Activated naive CD4-positive, alpha-beta T cell treated with anti-CD3 and anti-CD28 coated beads, Interleukin-2, amount 10 ng/mL, durations not matched to agents 7 days and 5 days (primary cell): ENCODE data around the gene DACT2.
"Not testable (repeated sequence)": the region's sequence is repeated elsewhere in the genome, so short reads cannot be mapped to it uniquely, and the experiment has no call there.

Experiments
- CTCF ChIA-PET: fragments of 350-600 bp; sonication (Branson Sonifier 250); formaldehyde crosslinking; loops from one replicate; lab custom pipeline; 2021; ENCODE audit warnings: antibody characterized with exemption; lab: Charles Lee
- DNase-seq: peaks from one replicate; pipeline ENCODE4 v3.0.0-alpha.2; 2020
- H3K27ac Mint-ChIP-seq: one replicate; pipeline ENCODE4 v1.8.0; 2021; ENCODE audit warnings: mild to moderate bottlenecking, moderate library complexity, mixed read lengths
- H3K27me3 Mint-ChIP-seq: one replicate; pipeline ENCODE4 v1.8.0; 2021; ENCODE audit warnings: mild to moderate bottlenecking, mixed read lengths
- H3K36me3 Mint-ChIP-seq: one replicate; pipeline ENCODE4 v1.8.0; 2021; ENCODE audit warnings: mixed read lengths
- H3K4me1 Mint-ChIP-seq: one replicate; pipeline ENCODE4 v1.8.0; 2021; ENCODE audit warnings: mixed read lengths
- H3K4me3 Mint-ChIP-seq: one replicate; pipeline ENCODE4 v1.8.0; 2021; ENCODE audit warnings: mild to moderate bottlenecking, moderate library complexity, mixed read lengths
- H3K9me3 Mint-ChIP-seq: one replicate; pipeline ENCODE4 v1.8.0; 2021; ENCODE audit warnings: mixed read lengths

DACT2 gene

DNA sequence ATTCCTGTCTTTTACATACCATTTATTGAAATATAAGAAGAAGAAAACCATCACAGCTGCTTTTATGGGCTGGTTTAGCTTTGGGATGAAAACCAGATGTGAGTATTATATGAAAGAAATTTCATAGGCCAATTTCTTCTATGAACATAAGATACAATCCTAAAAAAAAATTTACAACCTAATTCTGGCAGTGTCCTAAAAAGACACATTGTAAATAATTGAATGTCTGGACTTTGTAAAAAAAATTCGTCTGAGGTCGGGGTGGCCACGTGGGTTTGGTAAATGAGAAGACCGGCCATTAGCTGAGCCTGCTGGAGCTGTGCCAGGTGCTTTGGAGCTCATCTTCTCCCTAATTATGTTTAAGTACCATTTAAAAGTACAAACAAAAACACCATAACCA, 26.8 kb downstream of the DACT2 start:
- H3K27ac Mint-ChIP-seq: no peak overlapping the region
- no peaks in the 10 kb centered on the region for H3K4me1 Mint-ChIP-seq
- DNase-seq: no peak
- H3K4me3 Mint-ChIP-seq: no peak overlapping the region
- H3K9me3 Mint-ChIP-seq: peaks cover 3% of the 10 kb centered on the region
- no peaks in the 10 kb centered on the region for H3K36me3 Mint-ChIP-seq
- CTCF ChIA-PET: no interaction called here
- peaks cover 13% of the 10 kb centered on the region for H3K27me3 Mint-ChIP-seq

DNA sequence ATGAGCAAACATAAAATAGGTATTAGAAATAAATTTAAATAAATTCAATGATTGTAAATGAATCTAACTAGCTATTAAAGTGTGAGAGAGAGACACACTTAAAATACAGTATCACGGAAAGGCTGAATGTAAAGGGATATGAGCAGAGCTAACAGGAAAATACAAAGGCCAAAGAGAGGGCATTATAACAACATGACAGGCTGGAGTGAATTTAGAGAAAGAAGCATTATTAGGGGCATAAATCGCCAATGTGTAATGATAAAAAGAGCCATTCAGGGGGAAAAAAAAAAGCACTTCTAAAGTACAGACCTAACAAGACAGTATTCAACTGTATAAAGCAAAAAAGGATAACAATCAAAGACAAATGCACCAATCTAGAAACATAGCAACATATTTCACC, 28.1 kb downstream of the DACT2 start:
- Mint-ChIP-seq H3K4me1 (no peaks in the 10 kb centered on the region), H3K27ac (no peak overlapping the region), H3K9me3 (peaks cover 3% of the 10 kb centered on the region), H3K27me3 (peaks cover 13% of the 10 kb centered on the region), H3K36me3 (no peaks in the 10 kb centered on the region), H3K4me3 (no peak overlapping the region)
- DNase-seq: no peak
- CTCF ChIA-PET: no interaction called here

DNA sequence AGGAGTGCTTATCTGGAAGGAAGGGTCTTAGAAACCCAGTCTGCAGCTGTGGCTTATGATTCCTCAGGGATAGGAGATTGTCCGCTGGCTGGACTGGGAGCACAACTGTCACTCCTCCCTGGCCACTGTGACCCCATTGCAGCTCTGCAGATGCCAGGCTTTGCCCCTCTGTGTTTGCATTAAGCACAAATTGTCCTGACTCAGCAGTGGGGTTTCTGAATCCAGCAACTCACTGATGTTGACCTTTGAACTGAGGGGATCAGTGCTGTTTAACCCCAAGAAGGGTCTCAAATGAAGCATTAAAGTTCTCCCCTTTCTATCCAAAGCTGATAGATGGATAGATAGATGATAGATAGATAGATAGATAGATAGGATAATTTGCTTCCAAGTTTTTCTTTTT, 29.5 kb downstream of the DACT2 start:
- Mint-ChIP-seq H3K9me3 (peaks cover 3% of the 10 kb centered on the region), H3K4me1 (no peaks in the 10 kb centered on the region), H3K27me3 (peaks cover 5% of the 10 kb centered on the region), H3K36me3 (no peaks in the 10 kb centered on the region), H3K4me3 (no peak overlapping the region), H3K27ac (no peak overlapping the region)
- CTCF ChIA-PET: no interaction called here
- DNase-seq: no peak

DNA sequence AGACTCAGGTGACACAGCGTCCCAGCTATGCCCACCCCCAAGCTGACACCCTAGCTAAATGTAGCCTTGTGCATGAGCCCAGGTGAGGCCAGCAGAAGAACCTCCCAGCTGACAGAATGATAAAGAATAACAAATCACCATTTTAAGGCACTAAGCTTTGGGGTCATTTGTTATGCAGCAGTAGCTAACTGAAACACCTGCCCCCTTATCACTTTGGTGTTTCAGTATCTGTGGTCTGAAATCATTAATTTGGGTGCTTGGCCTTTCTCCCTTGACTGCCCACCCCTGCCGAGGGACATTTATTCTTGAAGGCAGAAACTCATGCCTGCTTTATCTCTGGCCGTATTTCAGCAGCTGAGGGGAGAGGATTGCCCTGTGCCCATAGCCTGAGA, 30.0 kb downstream of the DACT2 start:
- CTCF ChIA-PET: no interaction called here
- Mint-ChIP-seq H3K4me3 (no peak overlapping the region), H3K36me3 (no peaks in the 10 kb centered on the region)

DNA sequence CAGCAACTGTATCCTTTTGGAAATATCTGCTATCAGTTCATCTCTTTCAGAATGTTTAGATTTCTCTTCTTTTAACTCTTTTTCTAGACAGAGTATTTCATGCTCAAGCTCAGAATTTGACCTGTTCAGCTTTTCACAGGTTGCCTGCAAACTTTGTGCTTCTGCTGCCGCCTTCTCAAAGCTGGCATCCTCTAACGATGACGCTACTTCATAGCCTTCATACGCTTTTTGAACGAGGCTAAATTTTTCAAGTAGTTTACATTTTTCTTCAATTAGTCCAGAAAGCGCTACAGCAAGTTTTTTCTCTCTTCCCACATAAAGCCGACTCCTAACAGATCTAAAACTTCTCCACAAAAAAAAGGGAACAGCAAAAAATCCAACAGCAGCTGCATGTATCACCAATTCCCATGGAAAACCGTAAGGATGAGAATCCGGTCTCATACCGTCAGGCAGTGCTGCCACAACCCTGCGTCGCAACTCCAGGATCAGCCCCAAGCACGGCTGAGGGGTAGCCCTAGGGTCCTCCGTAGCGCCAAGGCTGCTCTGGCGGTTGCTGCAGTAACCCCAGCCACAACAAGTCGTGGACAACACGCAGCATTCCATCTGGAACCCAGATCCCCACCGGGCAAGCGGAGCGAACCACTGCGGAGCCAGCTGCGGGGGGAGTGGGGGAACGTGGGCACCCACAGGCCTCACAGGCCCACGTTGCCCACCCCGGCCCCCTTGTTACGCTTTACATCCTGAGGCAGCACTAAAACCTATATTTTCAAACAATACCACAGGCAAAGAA, 30.6 kb downstream of the DACT2 start:
- peaks cover 6% of the 10 kb centered on the region for H3K9me3 Mint-ChIP-seq
- H3K4me3 Mint-ChIP-seq: no peak overlapping the region
- H3K27me3 Mint-ChIP-seq: peaks cover 5% of the 10 kb centered on the region
- H3K27ac Mint-ChIP-seq: no peak overlapping the region
- DNase-seq: no peak
- H3K36me3 Mint-ChIP-seq: no peaks in the 10 kb centered on the region
- CTCF ChIA-PET: interaction anchor here (1.3 kb wide), 1 partner anchor 81 kb away, joined by 3 read pairs; no protein-coding TSS in a partner anchor
- no peaks in the 10 kb centered on the region for H3K4me1 Mint-ChIP-seq

More for the DNA sequence above, 30.0 kb downstream of the DACT2 start:
- Mint-ChIP-seq H3K27me3 (peaks cover 5% of the 10 kb centered on the region), H3K27ac (no peak overlapping the region), H3K9me3 (peaks cover 5% of the 10 kb centered on the region), H3K4me1 (no peaks in the 10 kb centered on the region)
- DNase-seq: no peak

DNA sequence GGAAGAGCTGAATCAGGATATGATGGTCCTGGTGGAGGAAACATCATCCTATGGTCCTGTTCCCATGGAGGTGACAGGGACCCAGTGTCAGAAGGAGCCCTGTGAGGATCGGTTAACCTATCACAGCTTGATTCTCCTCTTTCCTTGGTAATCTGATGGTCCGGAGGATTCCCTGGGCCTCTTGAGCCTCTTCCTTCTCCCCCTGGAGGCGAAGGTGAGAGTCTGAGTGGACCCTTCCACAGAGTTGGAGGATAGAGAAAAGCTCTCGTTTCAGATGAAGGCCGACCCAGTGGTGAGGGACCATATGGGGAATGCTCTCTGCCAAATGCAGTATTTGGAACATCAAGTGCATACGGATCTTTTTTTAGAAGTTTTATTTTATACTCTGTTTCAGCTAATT, 32.1 kb downstream of the DACT2 start:
- not testable (repeated sequence) for H3K9me3 Mint-ChIP-seq, H3K27ac Mint-ChIP-seq, H3K4me3 Mint-ChIP-seq, H3K27me3 Mint-ChIP-seq, H3K36me3 Mint-ChIP-seq, H3K4me1 Mint-ChIP-seq, DNase-seq
- CTCF ChIA-PET: interaction anchor here (1.3 kb wide), 1 partner anchor 82 kb away, joined by 3 read pairs; no protein-coding TSS in a partner anchor

DNA sequence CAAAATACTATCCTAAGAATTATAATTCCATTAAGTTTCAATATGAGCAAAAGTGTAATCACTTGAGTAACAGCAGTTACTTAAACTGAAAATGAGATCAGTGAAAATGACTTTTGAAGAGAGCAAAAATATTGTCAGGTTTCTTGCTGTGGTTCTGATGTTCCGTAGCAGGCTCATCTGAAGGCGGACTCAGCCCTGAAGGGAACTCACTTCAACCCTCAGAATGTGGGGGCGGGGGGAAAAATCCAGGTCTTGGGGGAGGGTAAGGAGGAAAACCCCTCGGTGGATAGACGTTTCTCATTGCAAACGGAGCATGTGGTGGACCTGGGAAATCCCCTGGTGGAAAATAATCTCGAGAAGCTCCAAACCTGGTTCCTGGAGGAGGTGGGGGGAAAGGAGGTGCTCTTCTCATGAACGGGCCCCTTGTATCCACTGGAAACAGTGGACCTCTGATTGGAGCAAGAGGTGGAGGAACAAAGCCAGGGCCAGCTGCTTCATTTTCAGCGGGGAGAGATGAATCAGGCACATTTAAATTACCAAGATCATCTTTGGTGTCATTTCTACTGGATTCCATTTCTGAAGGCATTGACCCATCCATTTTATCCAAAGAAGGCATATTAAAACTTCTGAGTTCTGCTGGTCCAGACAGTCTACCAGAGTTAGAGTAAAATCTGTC, 32.7 kb downstream of the DACT2 start:
- H3K27me3 Mint-ChIP-seq, H3K27ac Mint-ChIP-seq, H3K9me3 Mint-ChIP-seq, H3K4me3 Mint-ChIP-seq, DNase-seq, H3K4me1 Mint-ChIP-seq, H3K36me3 Mint-ChIP-seq, CTCF ChIA-PET: not testable (repeated sequence)

DNA sequence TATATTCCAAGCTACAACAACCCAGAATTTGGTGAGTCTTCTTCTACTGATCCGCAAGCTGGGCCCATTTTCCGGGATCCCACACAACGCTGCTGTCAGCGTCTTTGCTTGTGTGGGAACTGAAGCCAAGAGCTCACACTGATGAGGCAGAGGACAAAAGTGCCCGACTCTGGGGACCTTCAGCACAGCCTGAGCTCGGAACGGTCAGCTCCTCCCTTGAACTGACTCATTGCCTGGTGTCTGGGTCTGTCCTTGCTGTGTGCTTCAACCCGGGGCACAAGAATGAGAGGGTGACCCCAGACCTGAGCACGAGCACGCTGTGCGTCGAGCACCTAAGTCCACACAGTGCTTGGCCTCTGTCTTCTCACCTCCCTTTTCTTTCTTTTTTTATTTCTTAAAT, 33.5 kb downstream of the DACT2 start:
- Mint-ChIP-seq H3K4me3 (no peak overlapping the region), H3K36me3 (no peaks in the 10 kb centered on the region), H3K27me3 (peaks cover under 1% of the 10 kb centered on the region), H3K9me3 (peaks cover 6% of the 10 kb centered on the region), H3K4me1 (no peaks in the 10 kb centered on the region), H3K27ac (no peak overlapping the region)
- CTCF ChIA-PET: no interaction called here
- no peak for DNase-seq

DNA sequence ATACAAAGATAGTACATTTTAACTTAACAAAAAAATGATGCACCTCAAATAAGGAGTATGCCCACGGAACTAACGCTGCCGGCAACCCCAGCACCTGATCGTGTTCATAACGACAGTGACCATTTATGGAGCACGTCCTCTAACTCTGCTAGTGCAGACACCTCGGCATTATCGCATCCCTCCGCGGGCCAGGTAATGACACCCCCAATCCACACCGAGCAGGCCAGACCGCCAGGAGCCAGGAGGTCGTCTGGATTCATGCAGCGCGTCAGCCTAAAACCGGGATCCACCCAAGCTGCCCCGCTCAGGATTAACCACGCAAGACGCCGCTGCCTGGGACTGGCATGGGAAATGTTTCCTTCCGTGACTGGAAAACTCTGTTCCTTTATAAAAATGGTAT, 34.1 kb downstream of the DACT2 start:
- H3K36me3 Mint-ChIP-seq: no peaks in the 10 kb centered on the region
- CTCF ChIA-PET: no interaction called here

DNA sequence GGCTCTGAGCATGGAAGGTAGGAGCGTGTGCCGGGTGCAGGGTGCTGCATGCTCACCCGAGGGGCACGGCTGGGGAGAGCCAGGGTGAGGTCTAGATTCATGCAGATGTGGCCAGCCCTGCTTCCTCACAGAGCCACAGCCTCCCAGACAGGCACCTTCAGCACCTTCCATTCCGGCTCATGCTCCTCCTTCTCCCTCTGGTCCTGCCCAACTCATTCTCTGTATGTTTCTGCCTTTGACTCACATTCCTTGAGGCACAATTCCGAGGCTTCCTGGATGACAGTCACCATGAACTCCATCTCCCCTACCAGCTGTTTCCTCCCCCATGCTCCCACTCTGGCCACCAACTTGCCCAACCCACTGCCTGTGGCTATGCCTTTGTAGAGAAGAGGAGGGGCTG, 35.4 kb downstream of the DACT2 start:
- Mint-ChIP-seq H3K27ac (no peak overlapping the region), H3K4me1 (no peaks in the 10 kb centered on the region), H3K9me3 (peaks cover 3% of the 10 kb centered on the region), H3K36me3 (no peaks in the 10 kb centered on the region), H3K4me3 (no peak overlapping the region), H3K27me3 (peaks cover 3% of the 10 kb centered on the region)
- no peak for DNase-seq
- CTCF ChIA-PET: no interaction called here

More for the DNA sequence above, 34.1 kb downstream of the DACT2 start:
- peaks cover 3% of the 10 kb centered on the region for H3K27me3 Mint-ChIP-seq
- H3K9me3 Mint-ChIP-seq: peaks cover 6% of the 10 kb centered on the region
- no peak overlapping the region for H3K4me3 Mint-ChIP-seq
- no peak overlapping the region for H3K27ac Mint-ChIP-seq
- no peak for DNase-seq
- no peaks in the 10 kb centered on the region for H3K4me1 Mint-ChIP-seq

DNA sequence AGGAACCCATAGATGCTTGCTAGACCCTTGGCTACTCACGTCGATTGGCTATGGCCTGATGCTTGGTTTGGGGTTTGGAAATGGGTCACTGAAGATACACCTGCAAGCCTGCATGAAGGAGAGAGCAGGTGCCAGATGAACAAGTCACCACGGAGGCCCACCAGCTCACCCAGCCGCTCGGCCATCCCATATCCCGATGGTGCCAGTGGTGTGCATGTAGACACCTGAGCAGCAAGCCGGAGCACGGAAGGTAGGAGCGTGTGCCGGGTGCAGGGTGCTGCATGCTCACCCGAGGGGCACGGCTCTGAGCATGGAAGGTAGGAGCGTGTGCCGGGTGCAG, 35.9 kb downstream of the DACT2 start:
- no peaks in the 10 kb centered on the region for H3K36me3 Mint-ChIP-seq
- peaks cover 3% of the 10 kb centered on the region for H3K9me3 Mint-ChIP-seq
- no peak for DNase-seq
- H3K4me1 Mint-ChIP-seq: no peaks in the 10 kb centered on the region
- peaks cover 3% of the 10 kb centered on the region for H3K27me3 Mint-ChIP-seq
- no peak overlapping the region for H3K27ac Mint-ChIP-seq
- no peak overlapping the region for H3K4me3 Mint-ChIP-seq
- CTCF ChIA-PET: no interaction called here

DNA sequence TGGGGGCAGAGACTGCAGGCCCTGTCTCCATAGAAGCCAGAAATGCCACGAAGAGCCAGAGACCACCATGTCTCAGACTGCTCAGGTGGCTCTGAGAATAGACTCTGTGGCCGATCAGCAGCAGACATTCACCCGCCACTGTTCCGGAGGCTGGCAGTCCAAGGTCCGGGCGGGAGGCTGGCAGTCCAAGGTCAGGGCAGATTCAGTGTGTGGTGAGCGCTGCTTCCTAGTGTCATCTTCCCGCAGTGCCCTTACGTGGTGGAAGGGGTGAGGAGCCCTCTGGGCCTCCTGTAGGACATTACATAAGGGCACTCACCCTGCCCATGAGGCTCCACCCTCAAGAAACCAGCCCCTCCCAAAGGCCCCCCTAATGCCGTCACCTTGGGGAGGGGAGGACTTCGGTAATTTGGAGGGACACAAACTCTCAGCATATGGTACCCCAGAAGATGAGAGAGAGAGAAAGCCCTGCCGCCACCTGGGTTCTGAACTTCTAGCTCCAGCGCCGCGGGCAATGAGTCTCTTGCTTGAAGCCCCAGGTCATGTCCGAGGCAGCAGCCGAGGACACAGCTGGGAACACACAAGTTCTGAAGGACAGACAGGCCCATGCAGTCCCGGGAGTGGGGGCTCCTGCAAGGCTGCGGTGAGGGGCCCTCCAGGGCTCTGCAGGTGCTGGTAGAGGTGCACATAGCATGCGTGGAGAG, 36.4 kb downstream of the DACT2 start:
- peaks cover 3% of the 10 kb centered on the region for H3K27me3 Mint-ChIP-seq
- CTCF ChIA-PET: no interaction called here
- DNase-seq: no peak
- no peaks in the 10 kb centered on the region for H3K4me1 Mint-ChIP-seq
- no peak overlapping the region for H3K4me3 Mint-ChIP-seq
- no peak overlapping the region for H3K27ac Mint-ChIP-seq
- peaks cover 3% of the 10 kb centered on the region for H3K9me3 Mint-ChIP-seq
- H3K36me3 Mint-ChIP-seq: no peaks in the 10 kb centered on the region

DNA sequence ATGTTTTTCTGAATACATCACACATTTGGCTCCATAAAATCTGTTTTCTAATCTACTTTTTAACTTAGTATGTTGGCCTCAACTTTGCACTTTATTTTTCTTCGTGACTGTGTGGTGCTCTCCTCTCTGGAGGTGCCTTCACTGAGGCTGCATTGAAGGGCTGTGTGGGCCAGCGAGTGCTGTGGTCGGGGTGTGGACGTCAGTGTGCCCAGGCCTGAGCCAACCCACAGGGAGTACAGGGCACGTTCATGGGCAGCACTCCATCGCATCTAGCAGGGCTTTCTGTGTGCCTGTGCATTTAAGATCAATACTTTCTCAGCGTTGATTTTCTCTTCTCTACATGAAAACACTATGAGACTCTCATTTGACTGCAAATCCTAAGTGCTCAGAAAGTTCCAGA, 37.8 kb downstream of the DACT2 start:
- CTCF ChIA-PET: no interaction called here
- Mint-ChIP-seq H3K36me3 (no peaks in the 10 kb centered on the region), H3K9me3 (peaks cover 3% of the 10 kb centered on the region), H3K4me3 (no peak overlapping the region), H3K27me3 (peaks cover 3% of the 10 kb centered on the region), H3K27ac (no peak overlapping the region), H3K4me1 (no peaks in the 10 kb centered on the region)
- no peak for DNase-seq

DNA sequence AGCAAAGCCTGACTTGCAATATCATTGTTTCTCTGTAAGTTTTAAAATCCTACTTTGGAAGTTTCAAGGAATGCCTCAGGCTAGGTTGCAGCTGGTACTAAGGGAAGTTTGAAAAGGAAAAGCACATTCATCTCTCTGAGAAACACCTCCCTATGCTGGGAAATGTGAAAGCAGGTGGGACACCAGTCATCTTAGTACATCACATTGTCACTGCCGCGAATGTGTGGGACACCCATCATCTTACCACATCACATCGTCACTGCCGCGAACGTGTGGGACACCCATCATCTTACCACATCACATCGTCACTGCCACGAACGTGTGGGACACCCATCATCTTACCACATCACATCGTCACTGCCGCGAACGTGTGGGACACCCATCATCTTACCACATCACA, 38.3 kb downstream of the DACT2 start:
- H3K27ac Mint-ChIP-seq, DNase-seq, H3K4me3 Mint-ChIP-seq, H3K9me3 Mint-ChIP-seq, CTCF ChIA-PET, H3K4me1 Mint-ChIP-seq, H3K27me3 Mint-ChIP-seq, H3K36me3 Mint-ChIP-seq: not testable (repeated sequence)

DNA sequence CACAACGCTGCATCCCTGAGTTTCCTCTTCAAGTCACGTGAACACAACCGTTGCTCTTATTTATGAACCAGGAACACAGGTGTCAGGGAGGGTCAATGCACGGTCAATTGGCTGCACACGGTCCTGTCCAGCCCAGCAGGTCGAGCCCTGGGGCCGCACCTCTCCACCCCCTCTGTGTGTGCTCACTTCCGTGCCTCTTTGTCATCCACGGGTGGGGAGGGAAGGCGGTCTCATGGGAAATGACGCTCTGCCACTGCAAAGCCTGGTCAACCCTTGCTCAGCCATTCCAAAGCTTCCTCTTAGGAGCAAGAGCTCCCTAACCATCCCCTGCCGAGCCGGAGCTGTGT, 38.7 kb downstream of the DACT2 start:
- Mint-ChIP-seq H3K27me3 (peaks cover 6% of the 10 kb centered on the region), H3K4me1 (no peaks in the 10 kb centered on the region), H3K36me3 (no peaks in the 10 kb centered on the region), H3K9me3 (peaks cover 3% of the 10 kb centered on the region), H3K27ac (no peak overlapping the region), H3K4me3 (no peak overlapping the region)
- CTCF ChIA-PET: no interaction called here
- no peak for DNase-seq
